ENCODE measurements around the gene NANOS3. TPM values are rescaled to one million over a fixed set of nuclear protein-coding genes. Genes with fewer than 3 reads are reported as not detected.

The NANOS3 gene
- polyA plus RNA-seq, 1 experiment: 0.20 TPM

- CTCF ChIA-PET: interaction anchor here (0.7 to 7.3 kb wide), 5 partner anchors 24 to 364 kb away, joined by 3 to 64 read pairs (median 4); partner anchors contain the start of gene C19orf53
These were observed 38.4 kb upstream of the NANOS3 start for GRCh38 chr19:13838435-13839129.

GRCh38 chr19:13839130-13839937 is 37.6 kb upstream of the NANOS3 start:
- ChIA-PET POLR2A (interaction anchor here (0.5 to 1.5 kb wide), 8 partner anchors 14 to 870 kb away, joined by 3 to 25 read pairs (median 6); no protein-coding TSS in a partner anchor), CTCF (interaction anchor here (0.7 to 7.3 kb wide), 6 partner anchors 20 to 363 kb away, joined by 3 to 64 read pairs (median 4); no protein-coding TSS in a partner anchor)
- Histone ChIP-seq H3K36me3 (ENCODE audit: control insufficient read depth, insufficient read depth, low read length) (peaks cover 20% of the 10 kb centered on the region), H3K4me3 (ENCODE audit: low read depth, low read length) (peak overlapping the region; percentile 66), H3K27me3 (ENCODE audit: control insufficient read depth, insufficient read depth, low read length) (no peaks in the 10 kb centered on the region)
- TF ChIP-seq CTCF (IDR thresholded peaks at IDR 0.05; ENCODE audit: insufficient read depth, low read depth, low read length): no peak
- no peak for DNase-seq (ENCODE audit: low read depth)

More at GRCh38 chr19:13838435-13839129, 38.4 kb upstream of the NANOS3 start:
- no peak for DNase-seq (ENCODE audit: low read depth)
- POLR2A ChIA-PET: interaction anchor here (0.6 kb wide), 1 partner anchor 50 kb away, joined by 4 read pairs; no protein-coding TSS in a partner anchor
- no peaks in the 10 kb centered on the region for H3K27me3 ChIP-seq (ENCODE audit: control insufficient read depth, insufficient read depth, low read length)
- no peak for TF ChIP-seq CTCF (IDR thresholded peaks at IDR 0.05; ENCODE audit: insufficient read depth, low read depth, low read length)
- peaks cover 25% of the 10 kb centered on the region for H3K36me3 ChIP-seq (ENCODE audit: control insufficient read depth, insufficient read depth, low read length)
- H3K4me3 ChIP-seq (ENCODE audit: low read depth, low read length): peak overlapping the region; percentile 66

- Histone ChIP-seq H3K27me3 (ENCODE audit: control insufficient read depth, insufficient read depth, low read length) (no peaks in the 10 kb centered on the region), H3K36me3 (ENCODE audit: control insufficient read depth, insufficient read depth, low read length) (peaks cover 17% of the 10 kb centered on the region), H3K4me3 (ENCODE audit: low read depth, low read length) (peak overlapping the region; percentile 66)
- ChIA-PET POLR2A (interaction anchor here (0.5 to 1.5 kb wide), 5 partner anchors 14 to 286 kb away, joined by 3 to 25 read pairs (median 6); no protein-coding TSS in a partner anchor), CTCF (interaction anchor here (1.3 to 7.3 kb wide), 5 partner anchors 19 to 57 kb away, joined by 3 to 64 read pairs (median 4); no protein-coding TSS in a partner anchor)
- no peak for DNase-seq (ENCODE audit: low read depth)
- no peak for TF ChIP-seq CTCF (IDR thresholded peaks at IDR 0.05; ENCODE audit: insufficient read depth, low read depth, low read length)
These were observed 37.0 kb upstream of the NANOS3 start for GRCh38 chr19:13839938-13840304.

- H3K4me3 ChIP-seq (ENCODE audit: low read depth, low read length): peak overlapping the region; percentile 66
- DNase-seq (ENCODE audit: low read depth): no peak
- CTCF ChIA-PET: interaction anchor here (1.3 to 7.3 kb wide), 5 partner anchors 19 to 57 kb away, joined by 3 to 64 read pairs (median 4); no protein-coding TSS in a partner anchor
These were observed 36.4 kb upstream of the NANOS3 start for GRCh38 chr19:13840305-13841085.

More at GRCh38 chr19:13840305-13841085, 36.4 kb upstream of the NANOS3 start:
- POLR2A ChIA-PET: interaction anchor here (0.6 to 1.5 kb wide), 4 partner anchors 13 to 287 kb away, joined by 3 to 25 read pairs (median 5); no protein-coding TSS in a partner anchor
- peaks cover 16% of the 10 kb centered on the region for H3K36me3 ChIP-seq (ENCODE audit: control insufficient read depth, insufficient read depth, low read length)
- no peak for TF ChIP-seq CTCF (IDR thresholded peaks at IDR 0.05; ENCODE audit: insufficient read depth, low read depth, low read length)
- H3K27me3 ChIP-seq (ENCODE audit: control insufficient read depth, insufficient read depth, low read length): no peaks in the 10 kb centered on the region
